ENCODE data around the gene NHLRC4. TPM values are rescaled to one million over a fixed set of nuclear protein-coding genes. Genes with fewer than 3 reads are reported as not detected.

Gene NHLRC4, protein sequence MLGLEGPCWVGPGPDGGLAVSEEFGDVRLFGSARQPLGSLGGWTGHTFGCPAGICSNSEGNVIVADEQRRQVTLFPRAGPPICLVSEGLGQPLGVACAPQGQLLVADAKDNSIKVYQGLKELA
- total RNA-seq, result 0.05 and 1.2 TPM in 2 replicates
- polyA plus RNA-seq (2012), result not detected

DNA sequence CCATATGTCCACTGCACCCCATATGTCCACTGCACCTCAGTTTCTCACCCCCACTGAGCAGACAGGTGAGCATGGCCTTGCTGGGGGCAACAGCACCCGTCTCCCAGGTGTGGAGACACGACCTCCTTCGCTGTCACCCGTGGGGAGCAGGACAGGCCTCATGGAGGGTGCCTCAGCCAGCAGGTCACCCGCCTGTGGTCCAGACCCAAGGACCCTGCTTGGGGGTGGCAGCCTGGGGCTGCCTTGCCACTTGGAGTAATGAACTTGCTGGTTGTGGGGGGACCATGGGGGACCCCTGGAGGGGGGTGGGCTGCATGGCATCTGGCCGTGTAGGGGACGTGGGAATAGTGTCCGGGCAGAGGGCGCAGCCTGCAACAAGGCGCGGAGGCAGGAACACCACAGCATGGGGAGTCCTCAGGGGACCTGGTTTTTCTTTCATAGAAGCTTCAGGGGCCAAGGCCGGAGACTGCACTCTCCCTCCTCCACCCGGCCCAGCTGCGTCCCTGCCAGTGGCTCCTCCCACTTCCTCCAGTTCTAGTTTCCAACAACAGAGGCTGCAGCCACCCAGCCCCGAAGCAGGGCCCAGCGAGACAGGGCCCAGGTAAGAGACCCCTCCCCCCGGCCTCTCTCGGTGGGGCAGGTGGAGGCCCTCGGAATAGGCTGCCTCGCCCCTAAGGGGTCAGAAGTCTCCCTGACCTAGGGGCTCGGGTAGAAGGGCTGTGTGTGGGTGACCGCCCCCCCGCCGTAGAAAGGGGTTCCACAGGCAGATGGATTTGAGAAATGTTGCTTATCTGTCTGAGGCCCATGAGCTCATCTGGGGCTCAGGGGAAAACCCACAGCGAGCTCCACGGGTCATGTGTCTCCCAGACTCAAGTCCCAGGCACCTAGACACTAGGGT is at the start of gene NHLRC4:
TSS of gene NHLRC4 (plus strand) at position 531 of the 898 bp plus-strand sequence. CDS start 1,043 bp downstream, outside the sequence.
- no peak for DNase-seq (ENCODE audit: low read depth)

DNA sequence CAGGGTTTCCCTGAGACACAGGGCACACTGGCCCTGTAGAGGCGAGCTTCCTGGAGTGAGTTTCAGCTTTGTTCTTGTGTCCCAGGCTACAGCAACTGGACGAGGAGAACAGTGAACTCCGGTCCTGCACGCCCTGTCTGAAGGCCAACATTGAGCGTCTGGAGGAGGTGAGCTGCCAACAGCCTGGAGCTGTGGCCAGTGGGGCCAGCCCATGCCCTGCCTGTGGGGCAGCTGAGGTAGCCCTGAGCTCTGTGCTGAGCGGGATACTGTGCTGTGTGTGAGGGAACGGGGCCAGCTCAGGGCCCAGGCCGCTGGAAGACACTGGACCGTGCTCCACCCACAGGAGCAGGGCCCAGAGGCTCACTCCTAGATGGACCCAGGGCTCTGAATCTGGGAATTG is 47.9 kb upstream of the NHLRC4 start:
- no peak for DNase-seq (ENCODE audit: low read depth)

DNA sequence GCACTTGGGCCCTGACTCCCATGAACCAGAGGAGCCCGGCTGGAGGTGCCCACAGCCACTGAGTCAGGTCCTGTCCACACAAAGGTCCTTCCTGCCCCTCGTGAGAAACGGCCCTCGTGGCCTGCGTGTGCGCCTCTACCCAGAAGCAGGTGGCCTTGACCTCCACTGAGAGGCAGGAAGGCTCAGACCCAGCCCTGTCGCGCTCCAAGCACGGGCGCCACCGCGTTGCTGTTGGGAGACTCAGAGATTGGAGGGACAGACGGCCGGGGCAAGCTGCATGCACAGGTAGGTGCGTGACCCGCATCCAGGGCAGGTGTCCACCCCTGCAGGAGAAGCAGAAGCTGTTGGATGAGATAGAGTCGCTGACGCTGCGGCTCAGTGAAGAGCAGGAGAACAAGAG is 47.4 kb upstream of the NHLRC4 start:
- no peak for DNase-seq (ENCODE audit: low read depth)

DNA sequence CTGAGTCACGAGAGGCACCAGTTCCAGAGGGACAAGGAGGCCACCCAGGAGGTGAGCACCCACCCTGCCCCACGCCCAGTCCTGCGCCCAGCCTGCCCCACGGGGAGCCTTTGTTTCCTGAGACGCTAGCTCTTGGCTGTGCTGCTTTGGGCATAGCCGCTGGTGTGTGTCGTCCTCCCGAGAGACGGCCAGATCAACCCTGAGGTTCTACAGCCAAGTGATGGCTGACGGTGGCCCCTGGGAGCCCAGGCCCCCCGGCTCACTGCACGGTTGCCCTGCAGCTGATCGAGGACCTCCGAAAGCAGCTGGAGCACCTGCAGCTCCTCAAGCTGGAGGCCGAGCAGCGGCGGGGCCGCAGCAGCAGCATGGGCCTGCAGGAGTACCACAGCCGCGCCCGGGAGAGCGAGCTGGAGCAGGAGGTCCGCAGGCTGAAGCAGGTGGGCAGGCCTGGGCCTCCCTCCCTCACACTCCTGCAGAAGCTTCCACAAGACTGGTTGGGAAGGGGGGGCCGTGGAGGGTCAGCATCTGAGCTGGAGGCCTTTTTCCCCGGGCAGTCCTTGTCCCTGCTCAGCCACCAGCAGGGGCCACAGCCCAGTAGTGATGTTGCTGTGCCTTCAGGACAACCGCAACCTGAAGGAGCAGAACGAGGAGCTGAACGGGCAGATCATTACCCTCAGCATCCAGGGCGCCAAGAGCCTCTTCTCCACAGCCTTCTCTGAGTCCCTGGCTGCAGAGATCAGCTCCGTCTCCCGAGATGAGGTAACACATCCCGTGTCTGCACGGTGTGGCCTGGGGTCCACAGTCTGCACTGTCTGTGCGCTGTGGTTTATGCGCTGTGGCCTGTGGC is 46.7 kb upstream of the NHLRC4 start:
- no peak for DNase-seq (ENCODE audit: low read depth)

DNA sequence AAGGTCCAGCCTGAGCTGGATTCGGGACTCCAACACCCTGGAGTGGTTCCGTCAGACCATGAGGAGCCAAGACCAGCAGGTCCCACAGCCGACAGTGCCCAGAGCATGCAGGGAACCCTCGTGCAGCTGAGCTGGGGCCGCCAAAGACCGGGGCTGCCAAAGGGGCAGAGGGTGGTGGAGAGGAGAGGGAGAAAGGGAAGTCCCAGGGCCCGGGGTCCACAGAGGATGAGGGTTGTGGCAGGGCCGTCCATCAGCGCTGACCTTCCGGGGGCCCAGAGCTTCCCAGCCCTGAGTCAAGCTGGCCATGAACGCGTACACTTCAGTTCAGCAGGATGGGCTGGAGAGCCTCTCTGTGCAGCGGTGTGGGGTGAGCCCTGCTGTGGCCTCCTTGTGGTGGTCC is 46.0 kb upstream of the NHLRC4 start:
- DNase-seq (ENCODE audit: low read depth), result no peak

DNA sequence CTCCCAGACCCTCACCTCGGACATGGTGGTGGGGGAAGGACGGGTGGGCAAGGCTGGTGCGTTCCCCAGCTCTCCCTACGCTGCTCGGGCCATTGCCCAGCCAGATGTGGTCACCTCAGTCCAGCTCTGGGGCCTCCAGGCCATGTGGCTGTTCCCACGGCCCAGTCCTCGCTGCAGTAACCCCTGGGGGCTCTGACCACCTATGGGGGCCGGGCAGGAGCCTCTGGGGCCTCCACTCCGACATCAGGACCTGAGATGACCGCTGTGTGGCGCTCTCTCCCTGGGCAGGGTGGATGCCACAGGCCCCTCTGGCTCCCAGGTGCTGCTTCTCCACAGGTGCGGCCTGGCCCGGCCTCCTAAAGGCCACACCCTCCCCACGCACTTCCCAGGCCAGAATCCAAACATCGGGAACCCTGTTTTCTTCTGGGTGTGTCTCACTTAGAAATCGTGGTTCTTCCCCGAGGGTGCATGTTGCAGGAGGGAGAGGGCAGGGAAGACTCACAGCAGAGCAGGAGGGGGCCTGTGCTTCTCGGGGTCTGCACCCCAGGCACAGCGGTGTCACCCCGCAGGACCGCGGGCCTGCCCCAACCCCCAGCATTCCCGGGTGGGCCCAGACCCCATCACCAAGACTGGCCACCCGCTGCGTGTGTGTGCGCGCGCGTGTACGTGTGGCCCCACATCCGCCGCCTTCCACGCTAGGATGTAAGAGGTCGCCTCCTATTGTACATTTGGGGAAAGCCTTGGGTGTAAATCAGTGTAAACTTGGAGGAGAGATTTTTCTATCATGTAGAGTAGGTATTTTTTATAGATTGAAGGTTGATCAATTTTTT is 45.2 kb upstream of the NHLRC4 start:
- no peak for DNase-seq (ENCODE audit: low read depth)

DNA sequence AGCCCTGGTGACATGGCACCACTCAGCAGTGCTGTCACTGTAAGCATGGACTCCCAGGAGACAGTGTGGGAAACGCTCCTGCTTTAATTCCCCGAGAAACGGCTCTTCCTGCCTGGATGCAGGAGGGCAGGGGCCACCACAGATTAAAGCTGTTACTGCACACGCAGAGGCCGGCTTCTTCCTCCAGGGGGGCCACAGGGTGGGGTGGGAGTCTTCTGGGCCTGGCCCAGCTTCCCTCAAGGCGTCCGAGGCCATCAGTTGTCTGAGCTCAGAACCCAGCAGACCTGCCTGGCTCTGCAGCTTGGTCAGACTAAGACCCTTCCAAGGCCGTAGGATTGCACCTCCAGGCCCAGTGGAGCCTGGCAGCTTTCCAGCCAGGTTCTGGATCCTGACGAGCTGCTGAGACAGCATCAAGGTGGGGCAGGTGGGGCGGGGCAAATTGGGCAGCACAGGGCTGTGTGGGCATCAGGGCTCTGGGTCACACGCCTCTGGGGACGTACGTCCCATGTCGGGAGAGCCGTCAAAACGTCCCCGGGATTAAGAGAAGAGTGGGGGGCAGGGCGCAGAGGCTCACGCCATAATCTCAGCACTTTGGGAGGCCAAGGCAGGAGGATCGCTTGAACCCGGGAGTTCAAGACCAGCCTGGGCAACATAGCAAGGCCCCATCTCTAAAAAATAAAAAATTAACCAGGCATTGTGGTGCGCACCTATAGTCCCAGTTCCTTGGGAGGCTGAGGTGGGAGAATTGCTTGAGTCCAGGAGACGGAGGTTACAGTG is 44.3 kb upstream of the NHLRC4 start:
- no peak for DNase-seq (ENCODE audit: low read depth)

DNA sequence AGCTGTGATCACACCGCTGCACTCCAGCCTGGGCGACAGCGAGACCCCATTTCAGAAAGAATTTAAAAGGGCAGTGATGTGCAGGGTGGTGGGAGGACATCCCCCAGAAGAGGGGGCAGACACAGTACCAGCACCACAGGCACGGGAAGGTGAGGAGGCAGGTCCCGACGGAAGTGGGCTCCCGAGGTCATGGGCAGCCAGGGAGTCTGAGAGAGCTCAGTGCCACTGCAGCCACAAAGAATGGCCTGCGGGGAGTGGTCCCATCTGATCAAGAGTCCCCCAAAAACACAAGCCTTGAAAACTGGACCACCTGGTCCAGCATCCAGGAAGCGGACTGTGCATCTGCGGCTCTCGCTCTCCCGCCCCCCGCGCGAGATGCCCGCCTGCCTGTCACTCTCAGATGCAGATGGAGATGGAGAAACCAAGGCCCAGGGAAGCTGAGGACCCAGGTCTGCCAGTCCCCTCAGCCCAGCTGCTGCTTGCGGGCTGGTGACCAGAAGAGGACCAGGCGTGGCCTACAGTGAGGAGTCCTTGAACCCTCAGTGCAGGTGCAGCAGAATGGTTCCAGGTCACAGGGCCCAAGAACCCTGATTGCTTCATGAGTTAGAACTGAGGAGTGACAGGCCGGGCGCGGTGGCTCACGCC is 43.6 kb upstream of the NHLRC4 start:
- DNase-seq (ENCODE audit: low read depth), result no peak

DNA sequence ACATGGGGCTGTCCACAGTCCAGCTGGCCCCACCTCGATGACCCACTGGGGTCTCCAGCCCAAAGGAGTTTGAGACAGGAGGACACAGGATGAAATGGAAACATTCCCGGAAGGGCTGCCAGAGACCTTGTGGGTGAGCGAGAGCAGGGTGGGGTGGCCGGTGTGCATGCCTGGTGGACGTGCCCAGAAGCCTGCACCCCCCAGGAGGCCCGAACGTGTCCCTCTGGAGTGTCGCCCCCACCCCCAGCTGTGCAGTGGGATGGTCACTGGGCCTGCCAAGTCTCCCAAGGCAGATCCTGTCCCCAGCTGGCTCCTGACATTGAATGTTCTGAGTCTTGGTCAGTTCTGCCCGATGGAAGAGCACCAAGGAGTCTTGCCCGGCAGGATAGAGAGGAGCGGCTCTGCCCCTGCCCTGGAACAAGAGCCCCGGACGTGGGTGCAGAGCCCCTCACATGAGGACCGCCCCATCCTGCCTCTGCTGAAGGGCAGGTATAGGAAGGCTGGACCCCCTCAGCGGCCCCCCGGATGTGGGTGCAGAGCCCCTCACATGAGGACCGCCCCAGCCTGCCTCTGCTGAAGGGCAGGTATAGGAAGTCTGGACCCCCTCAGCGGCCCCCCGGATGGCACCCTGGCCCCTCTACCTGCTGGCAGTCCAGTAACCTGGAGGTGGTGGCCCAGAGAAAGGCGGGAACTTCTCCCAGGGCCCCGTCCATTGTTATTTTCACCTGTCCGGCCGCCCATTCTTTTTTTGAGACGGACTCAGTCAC is 42.3 kb upstream of the NHLRC4 start:
- DNase-seq (ENCODE audit: low read depth), result peak; percentile 63

DNA sequence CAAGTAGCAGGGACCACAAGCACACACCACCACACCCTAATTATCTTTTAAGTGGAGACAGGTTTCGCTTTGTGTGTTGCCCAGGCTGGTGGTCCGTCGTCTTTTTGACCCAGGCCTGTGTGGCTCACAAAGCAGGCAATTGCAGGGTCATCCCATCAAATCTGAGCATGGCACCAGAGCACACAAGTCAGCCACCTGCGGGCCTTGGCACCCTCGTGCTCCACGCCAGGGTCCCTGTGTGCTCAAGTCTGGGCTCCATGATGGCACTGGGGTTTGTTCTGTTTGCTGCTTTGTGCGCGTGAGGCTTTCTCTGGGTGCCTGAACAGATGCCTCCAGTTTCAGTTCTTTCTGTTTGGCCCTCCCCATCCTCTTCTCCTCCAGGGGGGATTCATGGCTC is 41.7 kb upstream of the NHLRC4 start:
- DNase-seq (ENCODE audit: low read depth), result no peak

DNA sequence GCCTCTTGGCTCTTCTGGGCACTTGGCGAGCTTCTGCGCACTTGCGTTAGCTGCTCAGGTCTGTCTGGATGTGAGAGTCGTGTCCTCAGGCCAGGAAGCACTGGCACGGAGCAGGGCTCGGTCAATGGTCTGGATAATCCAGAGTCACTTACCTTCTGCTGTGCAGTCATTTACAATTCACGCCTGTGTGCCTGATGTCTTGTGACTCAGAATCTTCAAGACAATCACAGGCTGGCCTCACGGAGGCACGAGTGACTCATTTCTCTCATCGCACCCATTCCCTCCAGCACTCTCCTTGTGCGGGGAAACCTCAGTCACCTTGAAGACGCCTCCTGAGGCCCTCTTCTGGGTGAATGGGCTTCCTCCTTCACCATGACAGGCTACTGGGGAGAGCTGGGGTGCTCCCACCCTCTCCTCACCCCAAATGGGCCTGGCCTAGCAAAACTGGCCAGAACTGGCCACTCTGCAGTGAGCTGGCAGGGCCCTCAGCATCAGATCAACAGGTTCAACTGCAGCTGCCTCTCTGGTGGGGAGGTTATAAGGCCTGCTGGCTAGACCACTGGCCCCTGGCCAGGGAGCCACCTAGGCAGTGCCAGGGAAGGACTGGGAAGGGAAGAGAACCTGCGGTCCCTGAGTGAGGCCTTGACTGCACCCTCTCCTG is 41.2 kb upstream of the NHLRC4 start:
- peak; percentile 94 for DNase-seq (ENCODE audit: low read depth)

DNA sequence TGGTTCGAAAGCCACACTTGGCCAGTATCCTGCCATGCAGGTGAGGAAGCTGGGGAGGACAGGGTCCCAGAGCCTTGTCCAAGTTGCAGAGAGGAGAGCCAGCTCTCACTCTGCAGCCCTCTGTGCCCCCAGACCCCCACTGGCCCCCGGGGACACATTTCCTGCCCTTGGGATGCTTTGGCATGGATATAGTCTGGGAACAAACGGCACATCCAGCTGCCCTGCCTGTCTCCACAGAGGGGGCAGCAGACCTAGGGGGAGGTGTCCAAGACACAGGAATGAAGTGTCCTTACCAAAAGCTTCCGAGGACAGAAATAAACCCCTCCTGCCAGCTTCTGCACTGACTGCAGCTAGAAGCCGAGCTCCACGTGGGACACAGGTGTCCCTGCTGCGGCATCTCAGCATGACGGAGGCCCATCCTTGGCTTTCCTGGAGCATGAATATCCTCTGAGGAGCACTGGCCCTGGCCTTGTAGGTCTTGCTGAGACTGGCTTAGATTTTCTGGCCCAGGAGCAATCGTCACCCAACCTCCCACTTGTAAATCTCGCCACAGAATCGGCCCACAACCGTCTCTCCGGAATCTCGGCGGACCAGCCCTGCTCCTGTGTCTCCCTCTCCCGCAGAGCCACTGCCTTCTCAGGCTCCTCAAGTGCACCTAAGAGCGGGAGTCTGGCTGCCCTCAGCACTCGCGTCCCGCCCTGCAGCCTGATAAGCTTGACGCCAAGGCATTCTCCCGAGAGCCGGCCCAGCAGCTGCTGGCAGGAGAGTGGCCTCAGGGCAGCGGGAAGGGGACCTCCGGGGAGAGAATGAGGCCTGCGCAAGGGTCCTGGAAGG is 40.4 kb upstream of the NHLRC4 start:
- DNase-seq (ENCODE audit: low read depth), result peak; percentile 72

DNA sequence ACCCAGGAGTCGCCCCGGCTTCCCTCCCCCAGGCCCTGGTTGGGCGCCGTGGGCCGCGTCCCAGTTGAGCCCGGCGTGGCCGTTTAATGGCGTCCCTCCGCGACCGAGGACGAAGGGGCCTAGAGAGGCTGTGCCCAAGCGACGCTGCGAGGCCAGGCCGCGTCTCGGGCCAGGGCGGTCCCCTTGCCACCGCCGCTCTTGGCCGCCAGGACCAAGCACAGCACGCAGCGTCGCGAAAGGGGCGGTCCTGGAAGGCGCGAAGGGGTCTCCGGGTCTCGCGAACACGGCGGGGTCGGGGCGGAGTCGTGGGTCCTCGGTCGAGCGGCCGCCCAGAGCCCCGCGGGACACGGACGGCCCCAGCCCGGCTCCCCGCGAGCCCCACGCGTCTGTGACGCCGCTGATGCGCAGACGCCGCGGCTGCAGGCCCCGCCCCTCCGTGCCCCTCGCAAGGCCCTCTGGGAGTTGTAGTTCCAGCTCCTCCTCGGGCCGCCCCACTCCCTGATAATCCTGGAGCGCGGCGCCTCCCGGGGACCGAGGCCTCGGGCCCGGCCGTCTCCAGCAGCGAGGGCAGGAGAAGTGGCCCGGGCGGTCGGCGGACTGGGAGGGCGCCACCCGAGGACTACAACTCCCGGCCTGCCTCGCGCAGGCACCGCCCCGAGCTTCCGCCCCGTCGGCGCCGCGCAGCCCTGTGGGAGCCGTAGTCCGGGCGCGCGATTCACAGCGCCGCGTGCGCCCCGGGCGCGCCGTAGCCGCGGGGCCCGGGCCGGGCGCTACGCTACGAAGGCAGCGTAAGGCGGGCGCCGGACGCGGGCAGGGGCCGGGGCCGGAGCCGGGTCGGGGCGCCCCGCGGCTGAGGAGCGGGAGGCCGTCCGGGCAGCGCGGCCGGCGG is 39.5 kb upstream of the NHLRC4 start, which contains the start of gene CAPN15:
TSS of gene CAPN15 (plus strand) at position 698 of the 889 bp plus-strand sequence. CDS start 19,127 bp downstream, outside the sequence.
- DNase-seq (ENCODE audit: low read depth), result peak; percentile 94

DNA sequence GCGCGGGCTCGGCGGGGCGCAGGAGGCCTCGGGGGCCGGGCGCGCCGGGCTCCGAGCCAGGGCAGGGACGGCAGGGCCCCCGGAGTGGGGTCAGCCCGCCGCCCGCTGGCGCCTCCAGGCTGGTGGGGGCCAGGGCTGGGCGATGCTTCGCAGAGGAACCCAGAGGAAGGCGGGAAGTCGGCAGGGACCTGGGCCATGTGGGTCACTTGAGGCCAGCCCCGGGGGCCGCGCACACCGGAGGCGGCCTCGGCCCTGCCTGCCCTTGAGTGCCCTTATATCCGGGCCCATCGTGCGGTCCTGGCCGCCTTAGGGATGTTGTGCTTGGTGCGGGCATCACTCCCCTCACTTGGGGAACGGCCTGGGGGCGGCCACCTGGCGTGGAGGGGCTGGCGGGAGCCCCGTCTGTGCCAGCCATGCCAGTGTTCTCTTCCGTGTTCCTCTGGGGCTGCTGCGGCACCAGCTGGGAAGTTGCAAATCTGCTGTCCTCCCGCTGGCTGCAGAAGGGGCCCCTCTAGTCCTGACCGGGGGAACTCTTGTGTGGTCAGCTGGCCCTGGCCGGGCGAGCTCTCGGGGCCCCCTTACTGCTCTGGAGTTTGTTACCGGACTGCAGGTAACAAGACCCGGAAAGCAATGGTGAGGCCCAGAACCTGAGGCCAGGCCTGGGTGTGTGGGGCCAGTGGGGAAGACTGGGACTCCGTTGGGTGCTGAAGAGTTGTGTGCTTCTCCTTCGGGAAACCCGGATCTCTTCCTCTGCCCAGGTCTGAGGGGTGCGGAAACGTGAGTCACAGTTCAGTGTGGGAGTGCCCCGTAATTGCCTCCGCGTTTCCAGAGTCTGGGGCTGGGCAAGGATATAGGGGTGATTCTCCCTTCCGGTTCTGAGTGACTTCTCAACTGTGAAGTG is 38.4 kb upstream of the NHLRC4 start:
- DNase-seq (ENCODE audit: low read depth), result peak; percentile 65

DNA sequence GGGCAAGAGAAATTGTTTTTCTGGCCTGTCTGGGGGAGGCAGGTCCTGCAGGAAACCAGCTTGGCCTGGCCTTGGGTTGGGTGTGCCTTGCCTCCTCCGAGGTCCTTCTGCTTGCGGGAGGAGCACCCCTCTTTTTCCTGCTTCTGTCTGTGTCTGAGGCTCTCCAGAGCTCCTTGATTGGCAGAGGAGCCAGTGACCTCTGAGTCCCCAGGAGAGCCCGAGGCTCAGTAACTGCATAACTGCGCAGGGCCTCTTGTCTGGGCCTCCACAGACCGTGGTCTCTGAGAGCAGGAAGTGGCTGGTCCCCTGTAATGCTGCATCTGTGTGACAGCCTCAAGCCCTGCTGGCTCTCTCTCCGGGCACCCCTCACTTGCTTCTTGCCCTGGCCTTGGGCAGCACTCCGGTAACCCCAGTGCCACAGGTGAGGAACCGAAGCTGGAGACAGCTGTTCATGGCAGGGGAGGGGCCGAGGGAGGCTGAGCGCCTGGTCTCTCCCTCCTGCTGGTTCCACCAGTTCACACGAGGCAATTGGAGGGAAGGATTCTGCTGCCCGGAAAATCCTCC is 37.7 kb upstream of the NHLRC4 start:
- DNase-seq (ENCODE audit: low read depth), result peak; percentile 87

Measured in myocyte (in vitro differentiated cells).